ENCODE results near the gene MTCL1.

MTCL1 gene

DNA sequence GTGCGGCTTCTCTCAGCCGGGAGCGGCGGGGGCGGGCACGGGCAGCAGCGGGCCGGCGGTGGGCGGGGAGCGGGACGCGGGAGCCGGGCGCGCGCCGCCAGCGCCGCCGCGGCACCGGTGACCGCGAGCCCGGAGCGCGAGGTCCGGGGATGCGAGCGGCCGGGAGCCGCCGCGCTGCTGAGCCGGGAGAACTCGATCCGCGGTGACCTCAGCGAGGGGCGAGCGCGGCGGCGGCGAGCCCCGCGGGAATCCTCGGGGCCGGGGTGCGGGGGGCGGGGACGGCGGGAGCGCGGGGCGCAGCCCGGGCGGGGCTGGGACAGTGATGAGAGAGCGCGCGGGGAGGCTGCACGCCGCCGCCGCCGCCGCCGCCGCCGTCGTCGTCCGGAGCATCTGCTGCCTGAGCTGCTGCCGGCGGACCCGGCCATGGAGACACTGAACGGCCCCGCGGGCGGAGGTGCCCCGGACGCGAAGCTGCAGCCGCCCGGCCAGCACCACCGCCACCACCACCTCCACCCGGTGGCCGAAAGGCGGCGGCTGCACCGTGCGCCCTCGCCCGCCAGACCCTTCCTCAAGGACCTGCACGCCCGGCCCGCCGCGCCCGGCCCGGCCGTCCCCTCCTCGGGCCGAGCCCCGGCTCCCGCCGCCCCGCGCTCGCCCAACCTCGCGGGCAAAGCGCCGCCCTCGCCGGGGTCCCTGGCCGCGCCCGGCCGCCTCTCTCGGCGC lies at the start of gene MTCL1:
TSS of gene MTCL1 (plus strand) at position 319 of the 723 bp plus-strand sequence. CDS start at position 424, 105 bp downstream.
- peak; percentile 41 for DNase-seq

DNA sequence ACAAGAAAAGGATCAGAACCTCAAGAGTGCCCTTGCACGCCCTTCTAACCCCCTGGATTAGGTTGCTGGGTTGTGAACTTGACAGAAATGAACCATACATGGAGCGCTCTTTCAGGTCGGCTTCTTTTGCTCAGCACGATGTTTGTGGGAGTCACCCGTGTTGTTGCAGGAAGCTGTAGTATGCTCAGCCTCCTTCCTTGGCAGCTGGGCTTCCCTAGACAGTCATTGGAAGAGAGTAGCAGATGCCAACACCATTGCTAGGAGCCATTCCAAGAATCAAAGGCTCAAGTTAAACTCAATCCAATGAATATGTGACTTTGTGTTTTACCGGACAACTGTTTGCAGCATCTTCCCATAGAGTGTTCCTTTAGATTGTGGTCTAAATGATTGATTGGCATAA lies 49.1 kb upstream of the MTCL1 start:
- no peak for DNase-seq

- DNase-seq = no peak
These were observed 48.1 kb upstream of the MTCL1 start for GRCh38 chr18:8657050-8657820.

GRCh38 chr18:8657873-8658470 lies 47.4 kb upstream of the MTCL1 start:
- no peak for DNase-seq

DNA sequence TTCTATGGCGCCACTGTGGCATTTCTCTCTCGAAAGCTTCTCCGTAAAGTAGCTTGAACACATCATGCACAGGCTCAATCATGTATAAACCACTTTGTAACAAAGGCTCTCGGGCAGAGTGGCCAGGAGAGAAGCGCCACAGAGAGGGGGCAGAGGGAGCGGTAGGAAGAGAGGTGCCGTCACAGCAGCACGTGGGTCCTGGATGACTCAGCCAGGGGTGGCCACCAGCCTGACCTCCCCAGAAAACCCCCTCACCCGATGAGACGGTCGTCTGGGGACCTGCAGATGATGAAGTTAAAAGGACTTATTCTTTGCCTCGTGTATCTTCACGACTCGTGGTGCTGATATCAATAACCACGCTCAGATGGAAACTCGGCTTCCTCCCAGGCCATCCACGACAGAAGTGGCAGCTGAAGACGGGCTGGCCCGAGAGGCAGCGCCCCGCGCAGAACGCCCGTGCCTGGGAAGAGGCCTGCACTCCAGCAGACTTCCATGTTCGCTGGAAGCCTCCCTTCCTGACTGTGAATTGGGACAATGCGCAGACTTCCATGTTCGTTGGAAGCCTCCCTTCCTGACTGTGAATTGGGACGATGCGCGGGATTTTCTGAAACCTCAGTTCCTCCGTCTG lies 46.4 kb upstream of the MTCL1 start:
- no peak for DNase-seq

DNA sequence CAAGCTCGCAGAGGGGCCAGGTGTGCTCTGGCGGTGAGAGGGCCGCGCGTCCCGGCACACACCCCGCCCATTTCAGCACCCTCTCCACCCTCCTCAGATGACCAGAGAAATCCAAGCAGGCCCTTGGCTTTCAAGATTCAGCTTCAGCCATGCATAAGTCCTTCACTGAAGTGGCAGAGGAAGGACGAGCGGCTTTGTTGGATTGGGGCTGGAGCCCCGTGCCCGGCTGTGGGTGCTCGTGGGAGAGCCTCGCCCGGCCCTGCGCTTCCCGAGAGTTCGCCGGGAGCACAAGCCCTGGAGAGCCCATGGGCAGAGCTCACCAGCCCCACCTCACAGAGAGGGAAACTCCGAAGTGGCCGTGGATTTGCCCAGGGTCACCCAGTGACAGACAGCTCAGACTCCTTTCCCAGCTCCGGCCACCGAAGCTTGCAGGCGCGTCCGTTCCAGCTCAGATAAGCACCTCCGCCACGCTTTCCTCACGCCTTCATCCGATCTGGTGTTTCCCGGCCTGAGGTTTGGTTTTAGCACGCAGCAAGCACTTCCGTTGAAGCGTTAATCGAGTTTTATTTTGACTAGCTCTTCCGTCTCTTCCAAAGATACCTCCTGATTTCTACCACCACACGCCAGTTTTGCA lies 45.6 kb upstream of the MTCL1 start:
- no peak for DNase-seq

DNA sequence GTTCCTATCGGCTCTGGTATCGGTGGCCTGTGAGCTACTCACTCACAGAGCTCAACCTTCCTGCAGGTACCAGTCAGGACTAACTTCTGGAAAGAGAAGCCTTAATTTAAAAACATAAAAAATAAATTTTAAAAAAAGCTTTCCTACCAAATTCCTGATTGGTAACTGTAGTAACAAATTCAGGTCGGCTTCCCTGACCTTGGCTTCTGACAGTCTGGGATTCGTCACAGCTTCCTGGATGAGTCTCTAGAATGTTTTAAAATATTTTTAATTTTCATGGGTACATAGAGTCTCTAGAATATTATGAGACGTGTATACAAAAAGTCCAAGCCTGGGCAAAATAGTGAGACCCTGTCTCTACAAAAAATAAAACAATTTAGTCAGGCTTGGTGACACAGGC lies 45.0 kb upstream of the MTCL1 start:
- DNase-seq = no peak

- DNase-seq = no peak
These were observed 43.4 kb upstream of the MTCL1 start for GRCh38 chr18:8661754-8662559.

- no peak for DNase-seq
These were observed 42.6 kb upstream of the MTCL1 start for GRCh38 chr18:8662560-8663255.

GRCh38 chr18:8667846-8668245 lies 37.5 kb upstream of the MTCL1 start:
- DNase-seq = no peak

- no peak for DNase-seq
These were observed 37.0 kb upstream of the MTCL1 start for GRCh38 chr18:8668381-8668780.

DNA sequence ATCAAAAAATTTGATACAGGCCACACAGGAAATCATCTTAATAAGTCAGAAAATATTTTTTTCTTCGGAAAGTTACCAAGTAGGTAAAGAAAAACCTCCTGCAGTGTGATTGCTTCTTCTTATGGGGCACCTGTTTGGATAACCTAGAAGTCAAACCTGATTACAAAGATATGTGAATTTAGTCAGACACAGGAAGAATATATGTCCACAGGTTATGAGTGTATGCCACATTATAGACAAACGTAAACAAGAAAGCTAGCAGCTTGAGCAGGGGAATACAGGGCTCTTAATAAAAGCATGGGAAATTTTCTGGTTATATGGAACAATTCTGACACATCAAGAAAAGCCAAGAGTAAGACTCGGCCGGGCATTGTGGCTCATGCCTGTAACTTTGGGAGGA lies 35.8 kb upstream of the MTCL1 start:
- DNase-seq = no peak

- DNase-seq = no peak
These were observed 31.8 kb upstream of the MTCL1 start for GRCh38 chr18:8673256-8674209.

- no peak for DNase-seq
These were observed 30.3 kb upstream of the MTCL1 start for GRCh38 chr18:8675057-8675456.

GRCh38 chr18:8681196-8681595 lies 24.2 kb upstream of the MTCL1 start:
- no peak for DNase-seq

GRCh38 chr18:8684577-8684976 lies 20.8 kb upstream of the MTCL1 start:
- no peak for DNase-seq

DNA sequence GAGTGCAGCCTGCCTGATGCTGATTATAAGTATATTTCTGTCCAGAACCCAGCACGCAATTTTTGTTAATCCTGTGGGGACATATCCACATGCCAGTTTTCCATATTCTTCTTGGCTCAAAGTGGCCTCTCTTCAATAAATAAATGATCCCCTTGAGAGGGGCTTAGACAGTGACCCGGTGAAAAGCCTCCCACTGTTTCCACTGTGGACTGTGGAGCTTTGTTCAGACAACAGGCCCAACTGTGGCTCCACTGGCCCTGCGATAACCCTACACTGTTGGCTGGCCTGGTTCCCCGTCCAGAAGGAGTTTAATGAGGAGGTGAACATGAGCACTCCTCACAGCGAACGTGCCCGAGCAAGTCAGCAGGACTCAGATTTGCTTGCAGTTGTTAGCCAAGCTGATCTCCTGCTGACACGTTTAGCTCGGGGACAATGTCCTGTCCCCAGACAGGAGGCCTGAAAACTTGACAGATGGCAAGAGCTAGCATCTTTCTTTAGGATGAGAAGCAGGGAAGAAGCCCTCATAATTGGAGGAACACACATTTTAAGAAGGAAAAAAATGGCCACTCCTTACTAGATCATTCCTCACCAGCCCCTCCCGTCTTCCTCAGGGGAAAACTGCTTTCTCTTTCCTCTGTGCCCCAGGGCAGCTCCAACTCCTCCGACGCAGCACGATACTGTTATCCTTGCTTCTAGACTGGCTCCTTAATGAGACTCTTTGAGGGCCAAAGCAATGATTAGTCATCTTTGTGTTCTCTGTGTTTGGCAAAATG lies 20.0 kb upstream of the MTCL1 start:
- peak; percentile 20 for DNase-seq

GRCh38 chr18:8685914-8686216 lies 19.5 kb upstream of the MTCL1 start:
- no peak for DNase-seq

- DNase-seq = no peak
These were observed 18.7 kb upstream of the MTCL1 start for GRCh38 chr18:8686611-8687010.
